ENCODE data around the gene POLD1. TPM values are rescaled to one million over a fixed set of nuclear protein-coding genes. Genes with fewer than 3 reads are reported as not detected.
"Not testable (repeated sequence)": the region's sequence is repeated elsewhere in the genome, so short reads cannot be mapped to it uniquely, and the experiment has no call there.

The POLD1 gene
- total RNA-seq, 1 donor from 2014 or later: 36.7 TPM

- TF ChIP-seq EZH2 (IDR thresholded peaks at IDR 0.05) (no peak), EZH2phosphoT487 (IDR thresholded peaks at IDR 0.05) (no peak)
- TF ChIP-seq, protein P1, sequence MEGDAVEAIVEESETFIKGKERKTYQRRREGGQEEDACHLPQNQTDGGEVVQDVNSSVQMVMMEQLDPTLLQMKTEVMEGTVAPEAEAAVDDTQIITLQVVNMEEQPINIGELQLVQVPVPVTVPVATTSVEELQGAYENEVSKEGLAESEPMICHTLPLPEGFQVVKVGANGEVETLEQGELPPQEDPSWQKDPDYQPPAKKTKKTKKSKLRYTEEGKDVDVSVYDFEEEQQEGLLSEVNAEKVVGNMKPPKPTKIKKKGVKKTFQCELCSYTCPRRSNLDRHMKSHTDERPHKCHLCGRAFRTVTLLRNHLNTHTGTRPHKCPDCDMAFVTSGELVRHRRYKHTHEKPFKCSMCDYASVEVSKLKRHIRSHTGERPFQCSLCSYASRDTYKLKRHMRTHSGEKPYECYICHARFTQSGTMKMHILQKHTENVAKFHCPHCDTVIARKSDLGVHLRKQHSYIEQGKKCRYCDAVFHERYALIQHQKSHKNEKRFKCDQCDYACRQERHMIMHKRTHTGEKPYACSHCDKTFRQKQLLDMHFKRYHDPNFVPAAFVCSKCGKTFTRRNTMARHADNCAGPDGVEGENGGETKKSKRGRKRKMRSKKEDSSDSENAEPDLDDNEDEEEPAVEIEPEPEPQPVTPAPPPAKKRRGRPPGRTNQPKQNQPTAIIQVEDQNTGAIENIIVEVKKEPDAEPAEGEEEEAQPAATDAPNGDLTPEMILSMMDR (IDR thresholded peaks at IDR 0.05): no peak
- Histone ChIP-seq H3K27me3 (peaks cover 8% of the 10 kb centered on the region), H3K4me1 (peaks cover 14% of the 10 kb centered on the region), H4K20me1 (ENCODE audit: low read depth) (no peaks in the 10 kb centered on the region), H3K27ac (no peak overlapping the region), H3K9me3 (ENCODE audit: low read depth) (no peaks in the 10 kb centered on the region), H3K36me3 (no peaks in the 10 kb centered on the region), H3K79me2 (ENCODE audit: low read depth) (no peaks in the 10 kb centered on the region), H3F3A (ENCODE audit: low read depth) (no peaks in the 10 kb centered on the region), H3K9ac (no peak overlapping the region), H3K4me3 (no peak overlapping the region), H3K4me2 (no peak overlapping the region), H2AFZ (replicated peaks) (no peak overlapping the region)
- no peak overlapping the region for H3K4me3 Mint-ChIP-seq
- no peaks in the 10 kb centered on the region for H3K36me3 Mint-ChIP-seq
- no peaks in the 10 kb centered on the region for H3K9me3 Mint-ChIP-seq
- no peak overlapping the region for H3K27ac Mint-ChIP-seq
- H3K4me1 Mint-ChIP-seq: peaks cover 21% of the 10 kb centered on the region
- DNase-seq (ENCODE audit: low spot score): no peak
- H3K27me3 Mint-ChIP-seq (ENCODE audit: insufficient read depth, low read depth): peaks cover 19% of the 10 kb centered on the region
Observed at GRCh38 chr19:50435627-50436026, 51.5 kb downstream of the POLD1 start.

- Mint-ChIP-seq H3K36me3 (no peaks in the 10 kb centered on the region), H3K9me3 (no peaks in the 10 kb centered on the region), H3K4me3 (no peak overlapping the region), H3K27me3 (ENCODE audit: insufficient read depth, low read depth) (peaks cover 26% of the 10 kb centered on the region), H3K27ac (no peak overlapping the region), H3K4me1 (peaks cover 9% of the 10 kb centered on the region)
- Histone ChIP-seq H3K27me3 (no peaks in the 10 kb centered on the region), H2AFZ (replicated peaks) (no peak overlapping the region), H3K4me3 (no peak overlapping the region), H3K4me1 (peaks cover 7% of the 10 kb centered on the region), H3K4me2 (no peak overlapping the region), H4K20me1 (ENCODE audit: low read depth) (no peaks in the 10 kb centered on the region), H3K9ac (no peak overlapping the region), H3K9me3 (ENCODE audit: low read depth) (no peaks in the 10 kb centered on the region), H3K79me2 (ENCODE audit: low read depth) (no peaks in the 10 kb centered on the region), H3K36me3 (no peaks in the 10 kb centered on the region), H3K27ac (no peak overlapping the region), H3F3A (ENCODE audit: low read depth) (no peaks in the 10 kb centered on the region)
- DNase-seq (ENCODE audit: low spot score): no peak
- TF ChIP-seq EZH2phosphoT487 (IDR thresholded peaks at IDR 0.05) (no peak), EZH2 (IDR thresholded peaks at IDR 0.05) (no peak)
- TF ChIP-seq, protein P1 (IDR thresholded peaks at IDR 0.05): no peak
Observed at GRCh38 chr19:50437862-50438449, 53.8 kb downstream of the POLD1 start.

- not testable (repeated sequence) for H4K20me1 ChIP-seq (ENCODE audit: low read depth); H3F3A ChIP-seq (ENCODE audit: low read depth)
Observed at GRCh38 chr19:50439130-50439529, 55.0 kb downstream of the POLD1 start.

GRCh38 chr19:50444059-50444458 lies 59.9 kb downstream of the POLD1 start:
- no peak overlapping the region for H3K4me2 ChIP-seq
- H3K4me3 ChIP-seq: no peak overlapping the region
- TF ChIP-seq EZH2 (IDR thresholded peaks at IDR 0.05): no peak
- TF ChIP-seq EZH2phosphoT487 (IDR thresholded peaks at IDR 0.05): no peak
- TF ChIP-seq, protein P1 (IDR thresholded peaks at IDR 0.05): no peak
- peaks cover 22% of the 10 kb centered on the region for H3K27me3 Mint-ChIP-seq (ENCODE audit: insufficient read depth, low read depth)
- no peak for DNase-seq (ENCODE audit: low spot score)
- H3K79me2 ChIP-seq (ENCODE audit: low read depth): no peaks in the 10 kb centered on the region
- H3K4me1 ChIP-seq: no peaks in the 10 kb centered on the region
- H4K20me1 ChIP-seq (ENCODE audit: low read depth): no peaks in the 10 kb centered on the region
- no peaks in the 10 kb centered on the region for H3F3A ChIP-seq (ENCODE audit: low read depth)
- H3K4me1 Mint-ChIP-seq: peaks cover 2% of the 10 kb centered on the region
- no peak overlapping the region for H2AFZ ChIP-seq (replicated peaks)
- no peak overlapping the region for H3K27ac Mint-ChIP-seq
- no peak overlapping the region for H3K9ac ChIP-seq
- no peak overlapping the region for H3K27ac ChIP-seq
- peaks cover 6% of the 10 kb centered on the region for H3K9me3 Mint-ChIP-seq
- no peaks in the 10 kb centered on the region for H3K36me3 ChIP-seq
- H3K4me3 Mint-ChIP-seq: peak overlapping the region; percentile 10
- no peaks in the 10 kb centered on the region for H3K9me3 ChIP-seq (ENCODE audit: low read depth)
- no peaks in the 10 kb centered on the region for H3K36me3 Mint-ChIP-seq
- H3K27me3 ChIP-seq: no peaks in the 10 kb centered on the region

More at GRCh38 chr19:50439130-50439529, 55.0 kb downstream of the POLD1 start:
- H3K27ac ChIP-seq; H3K4me3 Mint-ChIP-seq; H3K4me3 ChIP-seq; DNase-seq (ENCODE audit: low spot score); H3K4me1 ChIP-seq; H3K79me2 ChIP-seq (ENCODE audit: low read depth); H3K9me3 ChIP-seq (ENCODE audit: low read depth); H3K9ac ChIP-seq; H3K9me3 Mint-ChIP-seq; H3K27me3 ChIP-seq; H3K4me1 Mint-ChIP-seq; H2AFZ ChIP-seq (replicated peaks); H3K27ac Mint-ChIP-seq; H3K36me3 Mint-ChIP-seq; H3K36me3 ChIP-seq; H3K4me2 ChIP-seq: not testable (repeated sequence)
- peaks cover 20% of the 10 kb centered on the region for H3K27me3 Mint-ChIP-seq (ENCODE audit: insufficient read depth, low read depth)

All from neural progenitor cell (in vitro differentiated cells).